ENCODE data around the gene RAPGEF5.

DNA sequence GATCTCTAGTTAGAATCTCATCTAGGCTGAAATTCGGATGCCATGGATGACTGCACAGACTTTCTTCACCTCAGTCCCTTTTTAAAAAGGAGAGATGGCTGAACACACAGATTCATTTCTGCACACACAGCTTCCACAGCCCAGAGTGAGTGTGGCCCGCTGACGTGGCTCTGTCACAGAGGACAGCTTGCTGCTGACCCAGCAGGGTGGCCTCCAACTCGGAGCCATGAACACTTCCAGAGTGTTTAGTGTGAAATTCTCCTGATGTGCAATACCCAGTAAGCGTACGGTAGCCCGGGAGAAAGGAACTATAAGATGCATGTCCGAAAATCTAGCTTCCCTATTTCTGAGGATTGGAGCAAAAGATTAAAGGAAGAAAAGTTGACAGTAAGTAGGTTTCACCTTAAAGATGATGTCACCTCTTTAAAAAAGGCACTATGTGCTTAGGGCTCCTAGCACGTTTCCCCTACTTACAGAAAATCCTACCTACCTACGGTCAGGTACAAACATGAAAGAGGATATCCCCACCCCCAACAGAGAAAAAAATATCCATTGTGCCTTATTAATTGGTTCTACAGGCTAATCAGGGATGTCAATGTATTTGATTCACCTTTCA is 162.2 kb downstream of the RAPGEF5 start:
- TF ChIP-seq, protein P1, sequence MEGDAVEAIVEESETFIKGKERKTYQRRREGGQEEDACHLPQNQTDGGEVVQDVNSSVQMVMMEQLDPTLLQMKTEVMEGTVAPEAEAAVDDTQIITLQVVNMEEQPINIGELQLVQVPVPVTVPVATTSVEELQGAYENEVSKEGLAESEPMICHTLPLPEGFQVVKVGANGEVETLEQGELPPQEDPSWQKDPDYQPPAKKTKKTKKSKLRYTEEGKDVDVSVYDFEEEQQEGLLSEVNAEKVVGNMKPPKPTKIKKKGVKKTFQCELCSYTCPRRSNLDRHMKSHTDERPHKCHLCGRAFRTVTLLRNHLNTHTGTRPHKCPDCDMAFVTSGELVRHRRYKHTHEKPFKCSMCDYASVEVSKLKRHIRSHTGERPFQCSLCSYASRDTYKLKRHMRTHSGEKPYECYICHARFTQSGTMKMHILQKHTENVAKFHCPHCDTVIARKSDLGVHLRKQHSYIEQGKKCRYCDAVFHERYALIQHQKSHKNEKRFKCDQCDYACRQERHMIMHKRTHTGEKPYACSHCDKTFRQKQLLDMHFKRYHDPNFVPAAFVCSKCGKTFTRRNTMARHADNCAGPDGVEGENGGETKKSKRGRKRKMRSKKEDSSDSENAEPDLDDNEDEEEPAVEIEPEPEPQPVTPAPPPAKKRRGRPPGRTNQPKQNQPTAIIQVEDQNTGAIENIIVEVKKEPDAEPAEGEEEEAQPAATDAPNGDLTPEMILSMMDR (IDR thresholded peaks at IDR 0.05) = no peak
- TF ChIP-seq POLR2A (IDR thresholded peaks at IDR 0.05; ENCODE audit: low read depth) = no peak

Data from esophagus muscularis mucosa (tissue), 3 donors.